Common myeloid progenitor, CD34-positive (primary cell): ENCODE measurements around the gene SART1.

Experiments
- CTCF ChIA-PET: fragments of 350-600 bp; sonication (Branson Sonifier 250); formaldehyde crosslinking; loops from one replicate; lab custom pipeline; 2021; ENCODE audit warnings: antibody characterized with exemption; lab: Charles Lee
- POLR2A ChIA-PET: fragments of 350-600 bp; sonication (Branson Sonifier 250); formaldehyde crosslinking; loops from one replicate; lab custom pipeline; 2021; ENCODE audit warnings: antibody characterized with exemption; lab: Charles Lee
- DNase-seq, 3 donors: peaks; one replicate each; pipeline versions ENCODE4 v3.0.0 to v3.0.0-alpha.2; 2013
- H3K27ac ChIP-seq, 2 experiments: 1 replicate in 1 of 2; 2 replicates in 1 of 2; pipeline ENCODE4 v1.7.0; 2013; ENCODE audit warnings: inconsistent platforms in 2 of 2, low read length in 2 of 2, mild to moderate bottlenecking in 2 of 2, low read depth in 1 of 2, moderate library complexity in 1 of 2; ENCODE audit not compliant: severe bottlenecking in 2 of 2, insufficient read depth in 1 of 2, poor library complexity in 1 of 2
- H3K27me3 ChIP-seq, 5 experiments: replicated peaks in 2 of 5; 1 replicate in 3 of 5; 2 replicates in 2 of 5; pipeline versions ENCODE4 v1.6.1 to v1.7.0; 2013; ENCODE audit warnings: low read length in 4 of 5, mild to moderate bottlenecking in 2 of 5, moderate library complexity in 2 of 5, inconsistent platforms in 1 of 5; ENCODE audit not compliant: insufficient read depth in 5 of 5, control insufficient read depth in 4 of 5
- H3K36me3 ChIP-seq, 4 experiments: 1 replicate in 2 of 4; 2 replicates in 2 of 4; pipeline versions ENCODE4 v1.6.1 to v1.7.0; 2013; ENCODE audit warnings: low read length in 3 of 4, control low read depth in 1 of 4, mild to moderate bottlenecking in 1 of 4; ENCODE audit not compliant: control insufficient read depth in 4 of 4, insufficient read depth in 4 of 4
- H3K4me1 ChIP-seq, 4 experiments: 1 replicate in 3 of 4; 2 replicates in 1 of 4; pipeline versions ENCODE4 v1.6.1 to v1.7.1; 2013; ENCODE audit warnings: low read length in 3 of 4, mild to moderate bottlenecking in 3 of 4, control low read depth in 1 of 4, inconsistent platforms in 1 of 4, moderate library complexity in 1 of 4; ENCODE audit not compliant: control insufficient read depth in 4 of 4, insufficient read depth in 4 of 4; ENCODE audit errors: control extremely low read depth in 1 of 4
- H3K4me3 ChIP-seq, 7 experiments: 1 replicate in 4 of 7; 2 replicates in 3 of 7; pipeline versions ENCODE4 v1.5.1 to v1.7.0; 2013; ENCODE audit warnings: mild to moderate bottlenecking in 7 of 7, low read length in 6 of 7, moderate library complexity in 6 of 7, inconsistent platforms in 2 of 7, low read depth in 2 of 7, control low read depth in 1 of 7; ENCODE audit not compliant: insufficient read depth in 4 of 7, control insufficient read depth in 1 of 7; ENCODE audit errors: extremely low read depth in 1 of 7
- H3K9me3 ChIP-seq, 5 experiments: 1 replicate in 4 of 5; 2 replicates in 1 of 5; pipeline versions ENCODE4 v1.6.1 to v1.7.1; 2013; ENCODE audit warnings: low read length in 4 of 5, mild to moderate bottlenecking in 2 of 5, inconsistent platforms in 1 of 5, low read depth in 1 of 5, moderate library complexity in 1 of 5; ENCODE audit not compliant: control insufficient read depth in 4 of 5, insufficient read depth in 2 of 5; ENCODE audit errors: control extremely low read depth in 1 of 5
- WGBS: methylation state at CpG from one replicate; pipeline ENCODE4 v1.1.5; 2013; ENCODE audit not compliant: insufficient coverage; 5-methylcytosine and 5-hydroxymethylcytosine counted together

SART1 gene

DNA sequence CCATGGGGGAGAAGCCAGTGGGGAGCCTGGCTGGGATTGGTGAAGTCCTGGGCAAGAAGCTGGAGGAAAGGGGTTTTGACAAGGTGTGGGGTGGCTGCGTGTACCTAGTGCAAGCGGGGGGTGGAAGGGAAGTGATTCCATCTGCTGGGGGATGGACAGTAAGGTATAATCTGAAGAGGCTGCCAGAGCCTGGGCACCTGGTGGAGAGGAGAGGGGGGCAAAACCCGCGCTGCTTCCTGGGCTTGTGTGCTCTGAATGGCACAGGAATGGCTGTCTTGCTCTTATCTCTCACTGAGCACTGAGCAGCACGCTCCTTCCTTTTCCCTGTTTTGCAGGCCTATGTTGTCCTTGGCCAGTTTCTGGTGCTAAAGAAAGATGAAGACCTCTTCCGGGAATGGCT, 41.8 kb downstream of the SART1 start:
- H3K4me1 ChIP-seq: peaks cover 1 to 31% (median 19%) of the 10 kb centered on the region in 4 experiments
- peak overlapping the region in 6 of 7 experiments; percentile 96 to 100 (median 100) for H3K4me3 ChIP-seq
- peaks cover 16 to 45% (median 35%) of the 10 kb centered on the region in 4 experiments for H3K36me3 ChIP-seq
- 76% methylated on average over 4 of the region's 6 CpGs for WGBS
- ChIA-PET POLR2A (interaction anchor here (1.0 to 1.3 kb wide), 2 partner anchors 113 to 143 kb away, joined by 3 to 5 read pairs; partner anchors contain the start of genes CCDC85B and MUS81), CTCF (interaction anchor here (0.8 to 1.6 kb wide), 3 partner anchors 9 to 19 kb away, joined by 3 to 7 read pairs (median 7); partner anchors contain the start of gene CST6)
- H3K27me3 ChIP-seq: no peaks in the 10 kb centered on the region
- DNase-seq: no peak
- H3K9me3 ChIP-seq: no peaks in the 10 kb centered on the region
- peak overlapping the region; percentile 74 to 94 for H3K27ac ChIP-seq

- POLR2A ChIA-PET: no interaction called here
- no peaks in the 10 kb centered on the region for H3K27me3 ChIP-seq
- no peak overlapping the region for H3K27ac ChIP-seq
- WGBS: 85% methylated on average over 3 of the region's 4 CpGs
- H3K4me3 ChIP-seq: no peak overlapping the region
- peaks cover 1 to 31% (median 20%) of the 10 kb centered on the region in 4 experiments for H3K4me1 ChIP-seq
- H3K9me3 ChIP-seq: no peaks in the 10 kb centered on the region
- CTCF ChIA-PET: interaction anchor here (1.8 kb wide), 1 partner anchor 18 kb away, joined by 5 read pairs; no protein-coding TSS in a partner anchor
- H3K36me3 ChIP-seq: peaks cover 10 to 36% (median 30%) of the 10 kb centered on the region in 4 experiments
- no peak for DNase-seq
These were observed 42.7 kb downstream of the SART1 start for GRCh38 chr11:66004186-66004585.

DNA sequence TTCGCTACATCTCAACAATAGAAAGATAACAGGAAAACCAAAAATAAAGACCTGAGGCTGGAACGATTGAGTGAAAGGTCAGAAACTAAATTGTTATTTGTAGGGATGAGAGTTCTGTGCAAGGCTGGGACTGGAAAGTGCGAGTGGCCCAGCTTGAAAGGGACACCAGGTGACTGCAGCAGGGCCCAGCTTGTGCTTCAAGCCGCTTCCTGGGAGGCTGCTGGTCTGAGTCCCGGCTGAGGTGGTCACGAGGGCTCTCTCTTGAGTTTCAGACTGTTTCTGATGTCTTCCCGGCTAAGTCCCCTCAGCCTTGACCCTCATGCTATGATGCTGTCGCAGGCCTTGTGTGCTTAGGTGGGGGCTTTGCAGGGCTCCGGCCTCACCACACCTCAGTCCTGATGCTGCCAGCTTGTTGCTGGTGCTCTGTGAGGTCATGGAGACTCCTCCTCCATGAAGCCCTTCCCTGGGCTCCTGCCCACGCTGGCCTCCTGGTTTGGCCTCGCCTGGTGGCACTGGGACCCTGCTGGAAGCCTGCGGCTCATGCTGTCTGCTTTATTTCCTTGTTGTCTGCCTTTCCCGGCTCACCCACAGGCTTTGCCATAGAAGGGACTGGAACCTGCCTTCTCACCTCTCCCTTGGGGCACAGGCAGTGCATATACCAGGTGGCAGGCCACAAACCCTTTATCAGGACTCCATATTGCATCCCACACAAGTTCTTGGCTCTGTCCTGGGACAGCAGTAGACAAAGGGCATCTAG, 44.8 kb downstream of the SART1 start:
- Histone ChIP-seq H3K27me3 (peaks cover 0 to 13% (median 3%) of the 10 kb centered on the region in 5 experiments), H3K9me3 (no peaks in the 10 kb centered on the region), H3K4me3 (no peak overlapping the region), H3K27ac (no peak overlapping the region), H3K4me1 (peaks cover 0 to 21% (median 14%) of the 10 kb centered on the region in 4 experiments), H3K36me3 (peaks cover 2 to 23% (median 18%) of the 10 kb centered on the region in 4 experiments)
- POLR2A ChIA-PET: no interaction called here
- CTCF ChIA-PET: no interaction called here
- DNase-seq: no peak
- 100% methylated on average over 11 of the region's 13 CpGs for WGBS

DNA sequence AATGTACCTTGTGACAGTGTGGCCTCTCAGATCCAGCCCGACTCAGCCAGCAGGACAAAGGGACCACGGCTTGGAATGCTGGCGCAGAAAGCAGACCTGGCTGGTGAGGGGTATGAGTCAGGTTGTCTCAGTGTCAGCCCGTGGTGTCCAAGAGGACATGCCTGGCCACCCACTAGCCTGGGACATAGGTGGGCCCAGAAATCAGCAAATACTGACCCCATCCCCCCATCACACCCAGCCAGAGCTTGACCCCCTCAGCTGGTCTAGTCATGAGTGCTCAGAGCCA, 45.3 kb downstream of the SART1 start:
- H3K36me3 ChIP-seq: peaks cover 2 to 23% (median 18%) of the 10 kb centered on the region in 4 experiments
- 90% methylated on average over 2 of the region's 4 CpGs for WGBS
- H3K9me3 ChIP-seq: no peaks in the 10 kb centered on the region
- DNase-seq: no peak
- CTCF ChIA-PET: interaction anchor here (1.0 kb wide), 2 partner anchors 16 to 38 kb away, joined by 3 to 5 read pairs; no protein-coding TSS in a partner anchor
- H3K27me3 ChIP-seq: peaks cover 0 to 18% (median 7%) of the 10 kb centered on the region in 5 experiments
- POLR2A ChIA-PET: no interaction called here
- no peak overlapping the region for H3K27ac ChIP-seq
- no peak overlapping the region for H3K4me3 ChIP-seq
- peaks cover 0 to 21% (median 16%) of the 10 kb centered on the region in 4 experiments for H3K4me1 ChIP-seq

DNA sequence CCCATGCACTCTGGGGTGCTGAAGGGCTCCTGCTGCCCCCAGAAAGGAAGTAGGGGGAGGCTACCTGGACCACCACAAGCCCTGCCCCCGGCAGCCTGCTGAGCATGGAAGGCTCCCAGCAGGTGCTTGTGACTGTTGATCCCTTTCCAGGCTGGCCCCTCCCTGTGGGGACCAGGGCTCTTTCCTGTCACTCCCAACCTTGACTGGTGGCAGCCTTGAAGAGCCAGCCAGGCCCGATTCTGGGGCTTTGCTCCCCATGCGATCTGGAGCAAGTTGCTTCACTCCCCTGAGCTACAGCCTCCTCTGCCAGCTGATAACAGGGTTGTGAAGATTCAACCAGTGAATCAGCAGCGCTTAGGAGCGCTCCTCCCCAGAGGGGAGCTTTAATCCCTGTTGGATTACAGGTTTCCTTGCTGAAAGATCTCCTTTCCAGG, 45.7 kb downstream of the SART1 start:
- no peak for DNase-seq
- no peak overlapping the region for H3K27ac ChIP-seq
- POLR2A ChIA-PET: no interaction called here

DNA sequence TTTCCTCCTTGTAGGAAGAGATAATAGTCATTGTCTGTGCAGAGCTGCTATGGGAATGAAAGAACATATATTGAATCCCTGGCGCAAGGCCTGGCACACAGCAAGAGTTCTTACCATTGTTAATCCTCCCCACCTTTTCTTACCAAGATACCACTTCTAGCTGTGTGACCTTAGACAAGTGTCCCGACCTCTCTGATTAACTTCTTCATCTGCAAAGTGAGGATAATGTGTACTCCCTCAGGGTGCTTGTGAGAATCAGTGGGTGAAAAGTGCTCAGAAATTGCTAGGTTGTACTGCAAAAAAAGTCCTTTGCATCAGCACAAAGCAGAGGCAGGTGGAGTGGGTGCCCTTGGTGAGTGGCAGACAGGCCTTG, 46.5 kb downstream of the SART1 start:
- POLR2A ChIA-PET: no interaction called here
- Histone ChIP-seq H3K27me3 (peaks cover 0 to 29% (median 10%) of the 10 kb centered on the region in 5 experiments), H3K36me3 (peaks cover 2 to 23% (median 18%) of the 10 kb centered on the region in 4 experiments), H3K4me3 (no peak overlapping the region), H3K27ac (no peak overlapping the region), H3K9me3 (no peaks in the 10 kb centered on the region), H3K4me1 (peaks cover 0 to 26% (median 23%) of the 10 kb centered on the region in 4 experiments)
- no CpG with 5 or more reads among the region's 2 CpGs for WGBS
- no peak for DNase-seq
- CTCF ChIA-PET: interaction anchor here (1.1 to 2.0 kb wide), 8 partner anchors 13 to 45 kb away, joined by 3 to 18 read pairs (median 4); no protein-coding TSS in a partner anchor

More for the DNA sequence above, 45.7 kb downstream of the SART1 start:
- CTCF ChIA-PET: interaction anchor here (1.0 to 1.6 kb wide), 3 partner anchors 14 to 38 kb away, joined by 3 to 5 read pairs (median 4); no protein-coding TSS in a partner anchor
- no peak overlapping the region for H3K4me3 ChIP-seq
- H3K27me3 ChIP-seq: peaks cover 0 to 22% (median 8%) of the 10 kb centered on the region in 5 experiments
- no peaks in the 10 kb centered on the region for H3K9me3 ChIP-seq
- WGBS: 98% methylated on average over 5 of the region's 5 CpGs
- H3K36me3 ChIP-seq: peaks cover 2 to 23% (median 18%) of the 10 kb centered on the region in 4 experiments
- H3K4me1 ChIP-seq: peaks cover 0 to 23% (median 19%) of the 10 kb centered on the region in 4 experiments
